VCaP (cell line): ENCODE results near the gene EIF1AX.
A peak's percentile ranks its signal among the peaks of the same experiment; 100 is the strongest.

ENCODE experiments used
- H3K27ac ChIP-seq: fragments of 450-650 bp; 2 replicates; pipeline ENCODE4 v1.5.1; 2017
- CTCF ChIP-seq: fragments of 450-650 bp; conservative IDR thresholded peaks from 2 replicates; pipeline ENCODE4 v1.5.1; 2017; ENCODE audit warnings: mild to moderate bottlenecking, moderate library complexity

Gene EIF1AX

DNA sequence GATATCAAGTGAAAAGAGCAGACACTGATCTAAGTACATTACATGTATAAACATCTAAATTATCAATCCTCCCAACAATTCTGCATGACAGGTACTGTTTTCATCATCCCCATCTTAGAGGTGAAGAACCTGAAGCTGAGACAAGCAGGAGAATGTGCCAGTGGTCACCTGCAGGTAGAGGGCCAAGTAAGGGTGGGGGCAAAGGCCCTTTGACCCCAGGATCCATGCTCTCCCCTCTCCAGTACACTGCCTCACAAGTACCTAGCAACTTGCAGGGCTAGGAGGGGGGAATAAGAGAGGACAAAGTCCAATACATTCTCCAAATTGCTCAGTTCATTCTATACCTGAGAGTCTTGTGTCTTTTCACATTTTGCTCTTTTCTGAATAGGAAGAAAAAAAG lies 16.7 kb downstream of the EIF1AX start:
- peak overlapping the region; percentile 42; the same call in 1 of the 2 replicates for H3K27ac ChIP-seq
- no peak for TF ChIP-seq CTCF

DNA sequence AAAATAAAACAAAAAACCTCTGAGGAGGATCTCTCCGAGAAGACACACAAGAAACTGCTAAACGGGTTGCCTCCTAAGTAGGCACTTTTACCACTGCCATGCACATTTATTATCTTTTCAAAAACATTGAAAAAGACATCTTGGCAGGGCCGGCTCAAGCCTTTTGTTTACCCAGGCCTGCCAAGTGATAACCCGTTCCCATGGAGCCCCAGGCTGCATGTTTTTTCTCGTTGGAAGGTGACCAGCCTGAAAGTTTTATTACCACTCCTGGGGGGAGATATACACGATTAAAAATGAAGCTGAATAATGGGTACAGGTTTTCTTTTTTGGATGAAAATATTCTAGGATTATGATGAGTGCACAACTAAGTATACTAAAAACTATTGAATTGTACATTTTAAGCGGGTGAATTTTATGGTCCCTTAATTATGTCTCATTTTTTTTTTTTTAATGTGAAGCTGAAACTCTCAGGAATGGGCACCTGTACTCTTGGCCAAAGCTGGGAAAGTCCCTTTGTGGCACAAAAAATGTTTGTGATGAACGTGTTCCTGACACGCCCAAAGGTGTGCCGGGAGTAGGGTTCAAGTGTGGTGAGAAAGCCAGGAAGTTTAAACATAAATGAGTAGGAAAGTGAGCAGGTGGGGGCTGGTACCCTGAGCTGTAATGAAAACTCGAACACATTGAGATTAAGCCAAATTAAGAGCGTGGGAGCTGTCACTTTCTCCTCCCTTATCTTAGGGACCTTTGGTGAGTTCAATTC lies 23.4 kb downstream of the EIF1AX start:
- peak overlapping the region; percentile 65 for H3K27ac ChIP-seq
- no peak for TF ChIP-seq CTCF

- no peak for TF ChIP-seq CTCF
- H3K27ac ChIP-seq = peak within 1 kb of the TSS; percentile 65
Observed at GRCh38 chrX:20116577-20117240, 24.9 kb downstream of the EIF1AX start, which contains the start of gene MAP7D2. Gene MAP7D2, minus strand, starts transcription at chrX:20116907. Its CDS starts 28 bp downstream, at chrX:20116879.

DNA sequence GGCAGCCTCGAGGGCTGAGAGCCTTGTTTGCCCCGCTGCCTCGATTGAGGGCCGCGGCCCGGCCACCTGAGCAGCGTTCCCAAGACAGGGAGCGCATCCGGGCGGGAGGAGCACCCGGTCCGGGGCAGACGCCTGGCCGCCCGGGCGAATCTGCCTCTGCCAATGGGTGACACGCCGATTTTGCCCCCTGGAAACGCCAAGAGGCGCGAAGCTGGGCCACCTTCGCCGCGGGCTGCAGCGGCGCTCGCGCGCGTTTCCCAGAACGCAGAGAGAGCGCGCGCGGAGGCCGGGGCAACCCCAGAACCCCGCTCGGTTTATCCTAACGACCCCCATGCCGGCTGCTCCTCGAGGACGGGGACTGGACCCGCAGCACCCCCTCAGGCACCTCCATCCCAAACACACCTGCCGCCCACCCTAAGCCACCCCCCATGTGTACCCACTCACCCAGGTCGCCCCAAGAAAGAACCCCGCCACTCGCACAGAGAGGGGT lies 25.5 kb downstream of the EIF1AX start:
- no peak for TF ChIP-seq CTCF
- H3K27ac ChIP-seq = no peak overlapping the region

DNA sequence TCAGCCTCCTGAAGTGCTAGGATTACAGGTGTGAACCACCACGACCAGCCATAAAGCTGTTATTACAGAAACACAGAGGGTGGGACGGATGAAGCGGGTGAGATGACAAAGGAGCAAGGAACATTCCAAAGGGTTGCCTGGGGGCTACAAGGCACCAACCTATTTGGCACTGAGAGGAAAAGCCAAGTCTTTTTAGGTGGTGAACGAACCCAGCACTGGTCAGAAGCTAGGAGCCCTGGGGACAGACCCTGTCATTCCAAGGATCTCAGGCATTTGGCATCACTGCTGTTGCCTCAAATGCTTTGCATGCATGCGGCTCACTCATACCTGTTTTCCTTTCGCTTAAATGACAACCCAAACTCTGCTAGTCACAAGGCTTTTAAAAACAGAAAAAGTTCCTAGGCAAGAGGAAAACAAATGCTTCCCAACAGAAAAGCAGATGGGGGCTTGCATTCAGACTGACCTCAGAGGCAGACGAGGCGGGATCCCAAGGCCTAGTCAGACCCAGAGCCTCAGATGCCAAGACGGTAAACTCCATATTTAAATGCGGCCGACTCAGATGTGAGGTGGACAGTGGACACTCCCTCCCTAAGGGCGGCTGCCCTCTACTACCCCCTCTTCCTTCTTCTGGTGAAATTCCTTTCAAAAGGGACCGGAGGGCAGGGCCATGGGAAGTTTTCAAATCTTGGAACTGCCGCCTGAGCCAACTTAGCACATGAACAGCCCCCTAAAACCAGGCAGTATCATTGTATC lies 29.4 kb downstream of the EIF1AX start:
- no peak overlapping the region for H3K27ac ChIP-seq
- no peak for TF ChIP-seq CTCF

DNA sequence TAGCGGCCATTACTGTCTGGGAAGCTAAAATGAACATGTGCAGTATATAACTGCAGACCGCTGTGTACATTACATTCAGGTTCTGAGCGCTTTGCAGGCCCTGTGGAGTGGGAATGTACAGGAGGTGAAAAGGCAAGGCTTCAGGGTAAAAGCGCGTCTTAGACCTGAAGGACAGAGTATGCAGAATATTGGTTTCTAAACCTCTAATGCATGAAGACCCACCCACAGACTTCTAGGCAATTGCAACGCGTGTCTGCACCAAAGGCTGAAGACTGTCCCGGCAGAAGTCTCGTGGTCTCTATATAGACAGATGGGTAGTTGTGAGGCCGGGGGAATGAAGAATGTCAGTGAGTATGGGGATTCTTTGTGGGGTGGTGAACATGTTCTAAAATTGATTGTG lies 30.4 kb downstream of the EIF1AX start:
- H3K27ac ChIP-seq = no peak overlapping the region
- no peak for TF ChIP-seq CTCF
